Keratinocyte (primary cell): ENCODE measurements around the gene GAP43.

Experiments
- CTCF ChIP-seq, 3 experiments: IDR thresholded peaks in 1 of 3; conservative IDR thresholded peaks in 1 of 3; optimal IDR thresholded peaks in 1 of 3; 2 replicates in 2 of 3; 3 replicates in 1 of 3; pipeline versions ENCODE3 to v1.5.1; 2011; ENCODE audit warnings: low read length in 3 of 3, mild to moderate bottlenecking in 3 of 3, moderate library complexity in 2 of 3, control low read depth in 1 of 3, inconsistent platforms in 1 of 3; ENCODE audit not compliant: insufficient read depth in 2 of 3; ENCODE audit errors: extremely low read depth in 1 of 3
- EZH2 ChIP-seq: IDR thresholded peaks from one replicate; pipeline ENCODE4 v1.6.1; 2012; ENCODE audit warnings: inconsistent platforms, mild to moderate bottlenecking, low read length, moderate library complexity

- TF ChIP-seq CTCF (optimal IDR thresholded peaks at IDR 0.05 in 1 of 3, IDR thresholded peaks at IDR 0.05 in 1 of 3, conservative IDR thresholded peaks at IDR 0.05 in 1 of 3; ENCODE audit: extremely low read depth in 1 of 3, insufficient read depth in 2 of 3, low read length in 3 of 3) (no peak), EZH2 (no peak)
Observed at GRCh38 chr3:115673881-115674280, 50.6 kb downstream of the GAP43 start.
